Measurements from ENCODE around the gene TSEN15. TPM values are rescaled to one million over a fixed set of nuclear protein-coding genes. Genes with fewer than 3 reads are reported as not detected.
A peak's percentile ranks its signal among the peaks of the same experiment; 100 is the strongest.

The TSEN15 gene
- total RNA-seq: 14.3 TPM

GRCh38 chr1:184051485-184052193, at the start of gene TSEN15:
TSS of gene TSEN15 (plus strand) at chr1:184051730. CDS start at chr1:184051756, 26 bp downstream.
- TF ChIP-seq, protein P1, sequence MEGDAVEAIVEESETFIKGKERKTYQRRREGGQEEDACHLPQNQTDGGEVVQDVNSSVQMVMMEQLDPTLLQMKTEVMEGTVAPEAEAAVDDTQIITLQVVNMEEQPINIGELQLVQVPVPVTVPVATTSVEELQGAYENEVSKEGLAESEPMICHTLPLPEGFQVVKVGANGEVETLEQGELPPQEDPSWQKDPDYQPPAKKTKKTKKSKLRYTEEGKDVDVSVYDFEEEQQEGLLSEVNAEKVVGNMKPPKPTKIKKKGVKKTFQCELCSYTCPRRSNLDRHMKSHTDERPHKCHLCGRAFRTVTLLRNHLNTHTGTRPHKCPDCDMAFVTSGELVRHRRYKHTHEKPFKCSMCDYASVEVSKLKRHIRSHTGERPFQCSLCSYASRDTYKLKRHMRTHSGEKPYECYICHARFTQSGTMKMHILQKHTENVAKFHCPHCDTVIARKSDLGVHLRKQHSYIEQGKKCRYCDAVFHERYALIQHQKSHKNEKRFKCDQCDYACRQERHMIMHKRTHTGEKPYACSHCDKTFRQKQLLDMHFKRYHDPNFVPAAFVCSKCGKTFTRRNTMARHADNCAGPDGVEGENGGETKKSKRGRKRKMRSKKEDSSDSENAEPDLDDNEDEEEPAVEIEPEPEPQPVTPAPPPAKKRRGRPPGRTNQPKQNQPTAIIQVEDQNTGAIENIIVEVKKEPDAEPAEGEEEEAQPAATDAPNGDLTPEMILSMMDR (IDR thresholded peaks at IDR 0.05): no peak
- DNase-seq (ENCODE audit: low spot score in 2 of 2): peak in 1 of 2 donors; percentile 85
- H3K9me3 ChIP-seq: no peaks in the 10 kb centered on the region
- H3K27ac ChIP-seq: peak within 1 kb of the TSS; percentile 69 to 81
- H3K36me3 ChIP-seq: no peaks in the 10 kb centered on the region
- H3K4me1 ChIP-seq: peaks cover 4 to 9% of the 10 kb centered on the region in 2 donors
- intact Hi-C loops (cut with DNase I): no loop called here
- H3K27me3 ChIP-seq: no peaks in the 10 kb centered on the region
- H3K4me3 ChIP-seq: peak within 1 kb of the TSS; percentile 82 to 94

DNA sequence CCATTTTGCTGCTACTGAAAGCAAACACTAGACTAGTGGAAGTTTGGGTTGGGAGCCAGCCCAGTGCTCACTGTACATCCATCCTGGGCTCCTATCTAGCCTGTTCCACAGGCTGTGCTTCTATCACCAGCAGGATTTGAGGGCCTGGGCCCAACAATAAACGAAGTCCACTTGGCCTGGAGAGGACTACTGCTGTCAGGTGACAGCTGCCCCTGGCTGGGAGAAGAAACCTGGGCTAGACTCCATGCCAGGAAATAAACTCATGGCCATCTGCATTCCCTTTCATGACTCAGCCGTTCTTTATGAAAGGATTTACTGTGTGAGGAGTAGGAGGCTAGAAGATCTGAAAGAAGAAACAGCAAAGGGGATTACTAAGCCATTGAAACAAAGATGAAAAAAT, 49.5 kb upstream of the TSEN15 start:
- TF ChIP-seq, protein P1 (IDR thresholded peaks at IDR 0.05): no peak

DNA sequence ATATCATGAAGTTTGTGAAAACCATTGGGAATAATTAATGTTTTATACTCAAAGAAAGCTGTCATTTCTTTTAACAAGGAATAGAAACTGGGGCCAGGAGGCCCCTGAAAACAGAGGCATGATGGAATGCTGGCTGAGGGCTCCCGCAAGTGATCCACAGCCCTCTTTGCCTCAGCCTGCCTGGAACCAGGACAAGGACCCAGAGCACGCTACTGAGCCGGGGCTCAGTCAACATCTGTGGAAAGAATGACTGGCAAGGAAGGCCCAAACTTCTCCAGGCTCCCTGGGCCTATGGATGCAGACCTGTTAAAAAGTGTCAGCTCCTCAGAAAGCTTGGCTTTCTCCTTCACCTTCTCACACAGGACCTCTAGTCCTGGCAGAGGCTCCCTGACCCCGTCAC, 46.6 kb upstream of the TSEN15 start:
- intact Hi-C loops (cut with DNase I): no loop called here
- TF ChIP-seq, protein P1 (IDR thresholded peaks at IDR 0.05): no peak
- DNase-seq (ENCODE audit: low spot score in 2 of 2): no peak

More for the DNA sequence above, 49.5 kb upstream of the TSEN15 start:
- Histone ChIP-seq H3K4me1 (no peaks in the 10 kb centered on the region), H3K9me3 (no peaks in the 10 kb centered on the region), H3K27me3 (no peaks in the 10 kb centered on the region), H3K36me3 (no peaks in the 10 kb centered on the region), H3K27ac (no peak overlapping the region), H3K4me3 (no peak overlapping the region)
- intact Hi-C loops (cut with DNase I): no loop called here
- no peak for DNase-seq (ENCODE audit: low spot score in 2 of 2)

DNA sequence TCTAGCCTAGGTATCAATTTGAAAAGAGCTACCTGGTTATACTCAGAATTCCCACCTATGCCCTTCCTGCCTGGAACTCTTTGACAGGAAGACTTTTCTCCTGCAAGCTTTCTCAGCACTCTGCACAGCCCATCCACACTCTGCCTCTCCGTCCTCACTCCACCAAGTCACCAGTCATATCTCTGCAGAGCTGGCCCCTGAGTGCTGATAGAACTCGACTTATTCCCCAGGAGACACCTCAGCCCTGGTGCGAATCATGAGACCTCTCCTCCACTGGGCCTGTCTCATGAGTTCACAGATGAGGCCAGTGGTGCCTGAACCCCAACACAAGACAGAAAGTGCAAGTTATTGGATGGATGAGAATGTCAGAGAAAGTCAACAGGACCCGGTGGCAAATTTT, 46.0 kb upstream of the TSEN15 start:
- intact Hi-C loops (cut with DNase I): no loop called here
- no peaks in the 10 kb centered on the region for H3K9me3 ChIP-seq
- no peaks in the 10 kb centered on the region for H3K4me1 ChIP-seq
- H3K36me3 ChIP-seq: no peaks in the 10 kb centered on the region
- H3K27ac ChIP-seq: no peak overlapping the region
- TF ChIP-seq, protein P1 (IDR thresholded peaks at IDR 0.05): no peak
- H3K4me3 ChIP-seq: no peak overlapping the region
- no peaks in the 10 kb centered on the region for H3K27me3 ChIP-seq
- DNase-seq (ENCODE audit: low spot score in 2 of 2): no peak

More for the DNA sequence above, 46.6 kb upstream of the TSEN15 start:
- no peak overlapping the region for H3K4me3 ChIP-seq
- H3K27me3 ChIP-seq: no peaks in the 10 kb centered on the region
- no peaks in the 10 kb centered on the region for H3K9me3 ChIP-seq
- no peaks in the 10 kb centered on the region for H3K36me3 ChIP-seq
- H3K4me1 ChIP-seq: no peaks in the 10 kb centered on the region
- H3K27ac ChIP-seq: no peak overlapping the region

DNA sequence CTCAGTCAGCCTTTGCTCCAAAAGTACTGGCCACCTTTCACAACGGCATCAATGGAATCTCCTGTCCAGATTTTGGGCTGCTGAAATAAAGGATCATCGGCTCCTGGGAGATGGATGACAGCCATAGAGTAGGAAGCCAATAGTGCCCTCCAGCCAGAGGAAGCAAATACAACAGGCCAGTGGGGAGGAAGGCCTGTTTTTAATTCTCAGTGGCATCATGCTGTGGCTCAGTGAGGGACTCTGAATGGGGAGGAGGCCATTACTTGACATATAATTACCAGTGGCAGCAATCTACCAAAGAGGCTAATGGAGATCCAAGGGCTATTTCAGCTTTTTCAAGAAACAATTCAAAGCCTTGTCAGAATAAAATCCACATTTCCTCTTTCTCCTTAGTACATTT, 40.7 kb upstream of the TSEN15 start:
- no peak overlapping the region for H3K4me3 ChIP-seq
- H3K27me3 ChIP-seq: no peaks in the 10 kb centered on the region
- H3K36me3 ChIP-seq: no peaks in the 10 kb centered on the region
- no peak overlapping the region for H3K27ac ChIP-seq
- no peak for DNase-seq (ENCODE audit: low spot score in 2 of 2)
- intact Hi-C loops (cut with DNase I): no loop called here
- H3K9me3 ChIP-seq: no peaks in the 10 kb centered on the region
- TF ChIP-seq, protein P1 (IDR thresholded peaks at IDR 0.05): no peak
- no peaks in the 10 kb centered on the region for H3K4me1 ChIP-seq
